SJCRH30 (cell line): Measurements from ENCODE around the gene RAD50. TPM values are rescaled to one million over a fixed set of nuclear protein-coding genes. Genes with fewer than 3 reads are reported as not detected.

Experiments used
- total RNA-seq: library from RNA; depleted of rRNA; stranded (reverse); fragments of >200 nt; shearing (Covaris generic); gene quantifications from 2 replicates; pipeline ENCODE4 v1.2.3, GENCODE V29; 2014; rRNA removed

Gene RAD50
- total RNA-seq, 1 experiment from 2014 or later = 28.2 TPM

Other genes with a start within 250 kb of the RAD50 start
- 0.13 and 0.47 TPM in 2 replicates for gene SLC22A5, start 187.3 kb upstream of the RAD50 start, total RNA-seq
- gene IRF1, start 66.2 kb upstream of the RAD50 start, total RNA-seq = 13.9 and 14.1 TPM in 2 replicates
- gene IL5, start 13.5 kb upstream of the RAD50 start, total RNA-seq = not detected in 2 replicates
- not detected in 2 replicates for gene IL13, start 101.2 kb downstream of the RAD50 start, total RNA-seq
- gene IL4, start 117.0 kb downstream of the RAD50 start, total RNA-seq = not detected in 2 replicates
- gene KIF3A, start 180.6 kb downstream of the RAD50 start, total RNA-seq = 7.7 and 8.3 TPM in 2 replicates
- not detected in 2 replicates for gene CCNI2, start 190.4 kb downstream of the RAD50 start, total RNA-seq
- 25.4 and 26.5 TPM in 2 replicates for gene SEPTIN8, start 220.3 kb downstream of the RAD50 start, total RNA-seq